HUDEP-2 (cell line): ENCODE data around the gene CIBAR2.

Experiments
- DNase-seq, 76 experiments: peaks; one replicate each; lab custom pipeline; 2025; ENCODE audit not compliant: unreplicated experiment in 76 of 76; lab: John Stamatoyannopoulos, UW

Gene CIBAR2

DNA sequence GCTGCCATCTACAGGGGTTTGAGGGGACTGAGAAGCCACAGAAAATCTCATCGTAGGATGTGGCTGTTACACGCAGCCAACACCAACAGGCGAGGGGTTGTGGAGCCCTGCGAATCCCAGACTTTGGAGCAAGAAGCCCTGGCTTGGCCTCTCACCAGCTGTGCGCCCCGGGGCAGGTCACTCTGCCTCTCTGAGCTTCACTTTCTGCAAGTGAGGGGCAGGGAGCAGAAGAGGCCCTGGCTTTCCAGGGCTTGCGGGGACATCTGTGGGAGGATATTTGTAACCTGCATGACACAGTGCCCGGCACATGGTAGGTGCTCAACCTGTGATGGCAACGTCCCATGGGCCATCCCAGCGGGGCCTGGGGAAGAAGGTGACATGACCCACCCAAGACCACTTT is 32.9 kb upstream of the CIBAR2 start:
- DNase-seq, result peak in 1 of 76 experiments; percentile 0

DNA sequence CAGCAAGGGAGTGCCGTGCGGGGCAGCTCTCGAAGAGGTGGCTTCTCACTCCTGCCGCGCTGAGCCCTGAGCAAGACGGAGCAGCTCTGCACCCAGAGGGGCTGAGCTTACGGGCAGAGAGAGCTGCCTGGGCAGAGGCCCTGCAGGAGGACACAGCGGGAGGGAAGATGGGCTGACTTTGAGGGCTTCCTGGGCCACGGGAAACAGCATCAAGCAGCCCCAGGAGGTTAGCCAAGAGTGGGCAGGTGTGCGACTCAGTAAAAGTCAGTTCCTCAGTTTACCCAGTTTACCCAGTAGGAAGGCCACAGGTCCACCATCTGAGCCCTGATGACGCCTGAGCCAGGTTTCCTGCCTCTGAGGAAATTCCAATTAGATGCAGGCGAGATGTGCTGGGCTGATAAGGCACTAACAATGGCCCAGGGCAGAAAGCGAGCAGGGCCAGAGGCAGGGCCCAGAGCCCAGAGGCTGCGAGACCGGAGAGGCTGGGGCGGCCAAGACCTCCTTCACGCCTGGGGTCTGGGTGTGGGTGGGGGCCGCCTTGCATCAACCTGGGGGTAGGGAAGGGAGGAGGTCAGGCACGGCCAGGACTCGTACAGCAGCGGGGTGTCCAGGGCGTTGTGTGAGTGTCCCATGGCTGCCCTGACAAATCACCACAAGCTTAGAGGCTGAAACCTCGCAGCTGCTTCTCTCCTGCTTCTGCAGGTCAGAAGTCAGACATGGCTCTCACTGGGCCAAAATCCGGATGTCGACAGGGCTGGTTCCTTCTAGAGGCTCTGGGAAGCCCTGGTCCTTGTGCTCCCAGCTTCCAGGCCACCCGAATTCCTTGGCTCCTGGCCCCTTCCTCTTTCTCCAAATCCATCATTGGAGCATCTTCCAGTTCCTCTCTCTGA is 32.0 kb upstream of the CIBAR2 start:
- no peak for DNase-seq

DNA sequence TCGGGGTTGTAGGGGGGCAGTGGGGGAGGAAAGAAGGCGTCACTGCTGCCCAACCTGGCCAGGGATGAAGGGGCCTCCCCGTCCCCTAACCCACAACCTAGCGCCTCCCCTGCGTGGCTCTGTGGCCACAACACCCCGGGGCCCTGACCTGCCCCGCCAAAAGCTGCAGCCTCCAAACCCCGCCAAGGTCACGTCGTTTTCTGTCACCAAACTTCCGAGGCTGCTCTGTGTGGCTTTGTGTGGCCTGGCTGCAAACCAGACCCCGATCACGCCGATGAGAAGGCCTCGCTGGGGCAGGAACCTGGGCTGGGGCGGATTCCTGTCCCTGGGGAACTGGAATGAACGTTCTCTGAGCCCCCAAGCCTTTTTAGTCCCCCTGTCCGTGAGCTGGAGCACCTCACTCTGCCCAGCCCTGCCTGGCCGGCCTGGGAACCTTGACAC is 30.5 kb upstream of the CIBAR2 start:
- DNase-seq, result no peak

- DNase-seq, result no peak
Observed at GRCh38 chr16:85142129-85142513, 29.8 kb upstream of the CIBAR2 start.

DNA sequence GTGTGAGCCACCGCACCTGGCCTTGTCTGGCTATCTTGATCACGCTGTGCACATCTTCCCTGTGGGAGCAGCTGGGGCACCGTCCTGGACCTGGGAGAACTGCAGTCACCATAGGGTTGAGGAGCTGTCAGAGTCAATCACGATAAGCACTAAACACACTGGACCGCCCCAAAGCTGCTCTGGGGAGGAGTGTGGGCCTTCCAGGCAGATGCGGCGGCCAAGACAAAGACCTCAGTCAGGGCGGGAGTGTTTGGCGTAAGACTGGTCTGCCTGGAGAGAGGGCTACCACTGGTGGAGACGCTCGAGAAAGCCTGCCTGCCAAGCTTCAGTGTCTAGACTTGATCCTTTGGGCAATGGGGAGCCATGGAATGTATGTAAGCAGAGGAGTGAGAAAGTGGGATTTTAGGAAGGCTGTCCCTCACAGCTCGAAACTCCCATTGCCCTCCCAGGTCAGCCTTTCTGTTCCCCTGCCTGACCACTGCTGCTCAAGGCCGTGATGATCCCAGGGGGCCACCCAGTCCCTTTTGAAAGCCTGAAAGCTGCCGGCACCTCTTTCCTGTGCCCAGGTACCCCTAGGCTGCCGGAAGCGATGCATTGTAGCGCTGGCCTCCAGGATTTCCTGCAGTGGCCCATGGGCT is 29.3 kb upstream of the CIBAR2 start:
- no peak for DNase-seq

DNA sequence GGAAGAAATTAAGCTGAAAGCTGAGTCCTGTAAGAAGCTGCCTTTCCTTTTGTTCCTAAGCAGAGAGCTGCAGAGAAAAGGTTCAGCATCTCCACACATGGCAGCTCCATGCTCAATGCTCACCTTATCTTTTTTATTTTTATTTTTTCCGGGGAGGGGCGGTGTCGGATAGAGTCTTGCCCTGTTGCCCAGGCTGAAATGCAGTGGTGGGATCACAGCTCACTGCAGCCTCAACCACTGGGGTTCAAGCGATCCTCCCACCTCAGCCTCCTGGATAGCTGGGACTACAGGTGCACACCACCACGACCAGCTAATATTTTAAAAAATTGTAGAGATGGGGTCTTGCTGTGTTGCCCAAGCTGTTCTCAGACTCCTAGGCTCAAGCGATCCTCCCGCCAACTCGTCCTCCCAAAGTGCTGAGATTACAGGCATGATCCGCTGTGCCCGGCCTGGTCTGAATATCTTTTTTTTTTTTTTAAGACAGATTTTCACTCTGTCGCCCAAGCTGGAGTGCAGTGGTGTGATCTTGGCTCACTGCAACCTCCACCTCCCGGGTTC is 28.3 kb upstream of the CIBAR2 start:
- no peak for DNase-seq

- no peak for DNase-seq
Observed at GRCh38 chr16:85139881-85140339, 27.6 kb upstream of the CIBAR2 start.

GRCh38 chr16:85138825-85139627 is 26.8 kb upstream of the CIBAR2 start:
- no peak for DNase-seq

GRCh38 chr16:85138073-85138824 is 26.0 kb upstream of the CIBAR2 start:
- no peak for DNase-seq

DNA sequence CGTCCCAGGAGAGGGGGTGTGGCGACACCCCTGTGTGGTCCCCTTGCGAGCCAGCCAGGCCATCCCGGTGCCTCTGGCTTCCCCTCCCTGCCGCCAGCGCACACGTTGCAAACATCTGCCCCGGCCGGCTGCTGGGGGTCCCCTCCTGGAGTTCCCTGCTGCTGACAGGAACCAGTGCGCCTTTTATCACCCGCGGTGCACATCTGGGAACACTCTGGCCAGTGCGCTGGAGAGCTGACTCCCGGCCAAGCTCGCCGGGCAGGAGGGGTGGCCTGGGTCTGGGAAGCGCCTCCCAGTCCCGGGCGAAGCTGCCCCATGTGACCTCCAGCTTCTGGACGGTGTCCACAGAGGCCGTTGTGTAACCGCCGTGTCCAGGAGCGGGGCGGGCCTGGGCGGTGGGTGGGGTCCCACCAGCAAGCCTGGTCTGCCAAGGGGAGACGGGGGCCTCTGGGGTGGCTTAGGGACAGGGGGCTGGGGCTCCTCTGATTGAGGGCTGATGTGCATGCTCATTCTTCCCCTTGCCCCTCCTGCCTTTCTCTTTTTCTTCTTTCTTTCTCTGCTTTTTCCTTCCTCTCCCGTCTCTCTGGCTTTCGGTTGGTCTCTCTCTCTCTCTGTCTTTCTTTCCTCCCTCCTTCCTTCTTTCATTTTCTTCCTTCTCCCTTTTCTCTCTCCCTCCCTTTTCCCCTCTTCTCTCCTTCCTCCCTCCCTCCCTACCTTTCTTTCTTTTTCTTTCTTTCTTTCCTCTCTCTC is 25.2 kb upstream of the CIBAR2 start:
- peak in 1 of 76 experiments; percentile 17 for DNase-seq

DNA sequence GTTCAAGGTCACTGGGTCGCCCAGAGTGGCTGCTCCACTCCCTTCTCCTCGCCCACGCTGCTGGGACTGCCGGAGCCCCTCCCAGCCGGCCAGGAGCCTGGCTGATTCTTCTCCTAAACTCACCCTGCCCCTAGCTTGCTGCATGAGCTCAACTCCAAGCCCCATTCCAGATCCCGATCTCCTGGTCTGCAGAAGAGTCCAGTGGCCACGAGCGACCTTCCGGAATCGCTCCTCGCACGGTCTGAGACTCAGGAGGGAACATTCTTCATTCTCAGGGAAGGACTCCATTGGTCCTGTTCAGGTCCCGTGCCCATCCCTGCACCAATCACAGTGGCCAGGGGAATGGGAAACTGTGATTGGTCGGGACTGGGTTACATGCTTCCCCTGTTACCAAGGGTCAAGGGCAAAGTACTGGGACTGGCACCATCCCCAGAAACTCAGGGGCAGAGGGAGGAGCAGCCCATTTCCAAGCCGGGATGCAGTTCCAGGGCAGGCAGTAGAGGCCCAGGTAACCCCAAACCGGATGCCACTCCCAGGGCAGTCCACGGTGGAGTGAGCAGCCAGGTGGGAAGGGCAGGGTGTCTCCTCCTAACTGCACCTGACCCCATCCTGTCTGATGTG is 24.5 kb upstream of the CIBAR2 start:
- DNase-seq, result no peak

GRCh38 chr16:85136213-85136701 is 24.0 kb upstream of the CIBAR2 start:
- DNase-seq, result no peak

GRCh38 chr16:85134789-85135142 is 22.5 kb upstream of the CIBAR2 start:
- DNase-seq, result no peak

DNA sequence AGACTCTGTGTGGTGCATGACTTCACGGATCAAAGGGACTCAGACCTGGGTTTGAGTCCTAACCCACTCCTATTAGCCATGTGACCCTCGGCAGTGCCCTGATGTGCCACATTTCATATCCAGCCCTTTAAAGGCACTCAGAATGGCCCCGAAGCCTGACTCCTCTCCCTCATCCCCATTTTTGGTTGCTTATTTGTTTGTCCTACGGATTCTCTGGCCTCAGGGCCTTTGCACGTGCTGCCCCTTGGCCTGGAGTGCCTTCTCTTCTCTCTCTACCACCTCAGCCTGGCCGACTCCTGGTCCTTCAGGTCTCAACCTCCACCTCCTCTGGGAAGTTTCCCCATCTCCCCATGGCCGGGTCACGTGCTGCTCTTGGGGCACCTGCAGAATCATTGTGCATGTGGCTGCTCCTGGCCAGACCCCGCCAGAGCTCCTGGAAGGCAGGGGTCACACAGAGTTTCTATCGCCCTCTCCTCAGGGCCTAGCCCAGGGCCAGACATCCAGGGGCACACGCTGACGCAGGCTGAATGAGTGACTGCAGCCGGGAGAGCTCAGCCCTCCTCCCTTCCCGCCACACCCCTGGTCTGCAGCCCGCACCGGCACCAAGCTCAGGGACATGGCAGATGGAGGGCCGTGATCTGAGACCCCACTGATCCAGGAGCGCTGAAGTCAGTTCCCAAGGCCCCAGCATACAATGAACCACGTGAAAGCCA is 22.0 kb upstream of the CIBAR2 start:
- no peak for DNase-seq

GRCh38 chr16:85133290-85133599 is 21.0 kb upstream of the CIBAR2 start:
- DNase-seq, result no peak

GRCh38 chr16:85132456-85133289 is 20.4 kb upstream of the CIBAR2 start:
- no peak for DNase-seq

- DNase-seq, result no peak
Observed at GRCh38 chr16:85130705-85131028, 18.4 kb upstream of the CIBAR2 start.
